ENCODE data around the gene OLIG1.

The OLIG1 gene

GRCh38 chr21:33059380-33059841 lies 10.5 kb upstream of the OLIG1 start:
- DNase-seq (ENCODE audit: insufficient read length, low spot score): no peak
- FAIRE-seq: no peak

GRCh38 chr21:33061233-33061632 lies 8.7 kb upstream of the OLIG1 start:
- FAIRE-seq (no peak), DNase-seq (ENCODE audit: insufficient read length, low spot score) (no peak)

GRCh38 chr21:33063375-33063883 lies 6.5 kb upstream of the OLIG1 start:
- FAIRE-seq (no peak), DNase-seq (ENCODE audit: insufficient read length, low spot score) (no peak)

GRCh38 chr21:33063907-33064622 lies 5.9 kb upstream of the OLIG1 start:
- FAIRE-seq (no peak), DNase-seq (ENCODE audit: insufficient read length, low spot score) (no peak)

- FAIRE-seq (no peak), DNase-seq (ENCODE audit: insufficient read length, low spot score) (no peak)
These were observed 5.1 kb upstream of the OLIG1 start for GRCh38 chr21:33064623-33065390.

GRCh38 chr21:33067043-33067442 lies 2.9 kb upstream of the OLIG1 start:
- no peak for DNase-seq (ENCODE audit: insufficient read length, low spot score)
- no peak for FAIRE-seq

- no peak for DNase-seq (ENCODE audit: insufficient read length, low spot score)
- no peak for FAIRE-seq
These were observed 2.5 kb upstream of the OLIG1 start for GRCh38 chr21:33067457-33067856.

GRCh38 chr21:33069243-33069642 lies 698 bp upstream of the OLIG1 start:
- no peak for DNase-seq (ENCODE audit: insufficient read length, low spot score)
- no peak for FAIRE-seq

GRCh38 chr21:33069645-33069993 lies 322 bp upstream of the OLIG1 start:
- no peak for DNase-seq (ENCODE audit: insufficient read length, low spot score)

GRCh38 chr21:33070744-33070997 lies 730 bp downstream of the OLIG1 start:
- FAIRE-seq: no peak
- no peak for DNase-seq (ENCODE audit: insufficient read length, low spot score)

More at GRCh38 chr21:33069645-33069993, 322 bp upstream of the OLIG1 start:
- no peak for FAIRE-seq

GRCh38 chr21:33070998-33071769 lies 1.2 kb downstream of the OLIG1 start:
- no peak for DNase-seq (ENCODE audit: insufficient read length, low spot score)
- FAIRE-seq: no peak

GRCh38 chr21:33071770-33072306 lies 1.9 kb downstream of the OLIG1 start:
- FAIRE-seq (no peak), DNase-seq (ENCODE audit: insufficient read length, low spot score) (no peak)

- DNase-seq (ENCODE audit: insufficient read length, low spot score) (no peak), FAIRE-seq (no peak)
These were observed 3.7 kb downstream of the OLIG1 start for GRCh38 chr21:33073636-33074035.

GRCh38 chr21:33075128-33075527 lies 5.2 kb downstream of the OLIG1 start:
- FAIRE-seq: no peak

GRCh38 chr21:33075596-33076195 lies 5.8 kb downstream of the OLIG1 start:
- FAIRE-seq: no peak
- DNase-seq (ENCODE audit: insufficient read length, low spot score): no peak

More at GRCh38 chr21:33075128-33075527, 5.2 kb downstream of the OLIG1 start:
- no peak for DNase-seq (ENCODE audit: insufficient read length, low spot score)

GRCh38 chr21:33076600-33077329 lies 6.8 kb downstream of the OLIG1 start:
- DNase-seq (ENCODE audit: insufficient read length, low spot score) (no peak), FAIRE-seq (no peak)

- no peak for FAIRE-seq
- DNase-seq (ENCODE audit: insufficient read length, low spot score): peak; percentile 20
These were observed 9.1 kb downstream of the OLIG1 start for GRCh38 chr21:33078907-33079582.

- DNase-seq (ENCODE audit: insufficient read length, low spot score) (no peak), FAIRE-seq (no peak)
These were observed 10.4 kb downstream of the OLIG1 start for GRCh38 chr21:33080376-33080775.

- FAIRE-seq (no peak), DNase-seq (ENCODE audit: insufficient read length, low spot score) (no peak)
These were observed 10.8 kb downstream of the OLIG1 start for GRCh38 chr21:33080776-33081175.

GRCh38 chr21:33088384-33088783 lies 18.4 kb downstream of the OLIG1 start:
- FAIRE-seq: no peak
- no peak for DNase-seq (ENCODE audit: insufficient read length, low spot score)
